SK-N-SH (cell line): ENCODE data around the gene CCDC15.

ENCODE experiments used
- EP300 ChIP-seq, 2 experiments: IDR thresholded peaks; 2 replicates each; pipeline versions ENCODE4 v1.4.0 to v1.6.1; 2012; ENCODE audit warnings: borderline replicate concordance in 1 of 2, low read depth in 1 of 2, low read length in 1 of 2
- GATA2 ChIP-seq: sonication (generic); formaldehyde crosslinking; IDR thresholded peaks from 2 replicates; pipeline ENCODE4 v1.5.0; 2020; ENCODE audit warnings: mild to moderate bottlenecking, missing genetic modification reagents

DNA sequence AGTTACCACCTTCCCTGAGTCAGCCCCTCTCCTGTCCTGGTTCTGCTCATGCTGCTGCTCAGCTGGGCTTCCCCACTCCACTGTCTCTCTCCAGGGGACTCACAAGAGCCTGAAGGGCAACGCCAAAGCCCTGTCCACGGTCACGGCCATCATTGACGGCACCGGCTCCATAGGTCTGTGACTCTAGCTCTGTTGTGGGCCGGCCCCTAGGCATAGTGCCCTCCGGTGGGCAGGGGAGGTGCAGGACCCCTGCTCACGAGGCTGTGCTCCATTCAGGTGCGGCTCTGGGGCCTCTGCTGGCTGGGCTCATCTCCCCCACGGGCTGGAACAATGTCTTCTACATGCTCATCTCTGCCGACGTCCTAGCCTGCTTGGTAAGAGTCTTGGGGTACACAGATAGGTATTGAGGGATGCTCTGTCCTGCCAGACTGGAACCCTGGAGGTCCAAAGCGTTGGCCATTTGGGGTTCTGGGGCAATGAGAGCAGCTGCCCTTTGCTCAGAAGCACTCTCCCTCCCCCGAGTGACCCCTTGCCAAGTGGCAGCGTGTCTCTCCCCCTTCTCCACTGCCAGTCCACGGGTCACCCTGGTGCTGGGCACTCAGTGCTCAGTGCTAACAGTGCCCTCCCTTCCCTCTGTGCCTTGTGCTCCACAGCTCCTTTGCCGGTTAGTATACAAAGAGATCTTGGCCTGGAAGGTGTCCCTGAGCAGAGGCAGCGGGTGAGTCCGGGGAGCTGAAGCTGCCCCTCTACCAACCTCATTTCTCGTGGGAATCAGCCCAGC is 131.5 kb downstream of the CCDC15 start:
- no peak for TF ChIP-seq EP300 (IDR thresholded peaks at IDR 0.05; ENCODE audit: borderline replicate concordance in 1 of 2, low read depth in 1 of 2, low read length in 1 of 2)
- no peak for TF ChIP-seq GATA2 (CRISPR knock-in tag)
